ENCODE data around the gene C5orf63.

The C5orf63 gene

DNA sequence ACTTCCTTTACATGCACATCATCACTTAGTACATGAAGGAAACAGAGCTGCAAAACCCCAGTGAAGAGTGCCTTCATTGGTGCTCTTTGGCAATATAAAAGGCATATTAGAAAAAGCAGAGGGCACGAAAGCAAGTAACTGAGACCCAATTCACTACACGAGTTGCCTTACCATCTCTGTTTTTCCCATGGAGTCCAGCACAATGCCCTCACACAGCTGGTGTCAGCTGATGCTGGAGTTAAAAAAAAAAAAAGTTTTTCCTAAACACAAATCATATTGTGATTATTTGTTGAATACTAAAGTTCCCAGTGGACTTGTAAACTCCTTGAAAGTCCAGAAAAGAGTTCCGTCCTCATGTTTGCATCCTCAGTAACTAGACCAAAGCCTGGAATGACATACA is 68.6 kb downstream of the C5orf63 start:
- H3K9me3 ChIP-seq (ENCODE audit: insufficient read depth, low read depth, low read length), result no peaks in the 10 kb centered on the region

GRCh38 chr5:127003798-127004495 is 69.4 kb downstream of the C5orf63 start:
- Histone ChIP-seq H3K4me2 (ENCODE audit: low read depth, low read length, poor library complexity, severe bottlenecking) (no peak overlapping the region), H3K9me3 (ENCODE audit: insufficient read depth, low read depth, low read length) (no peaks in the 10 kb centered on the region)

More for the DNA sequence above, 68.6 kb downstream of the C5orf63 start:
- Histone ChIP-seq H4K20me1 (ENCODE audit: insufficient read depth, low read length, poor library complexity, severe bottlenecking) (no peaks in the 10 kb centered on the region), H3K4me1 (ENCODE audit: insufficient read depth, low read length, poor library complexity, severe bottlenecking) (peaks cover 5% of the 10 kb centered on the region), H2AFZ (ENCODE audit: low read length) (no peak overlapping the region), H3K27me3 (ENCODE audit: insufficient read depth, low read length, poor library complexity, severe bottlenecking) (no peaks in the 10 kb centered on the region), H3K36me3 (ENCODE audit: insufficient read depth, low read length) (no peaks in the 10 kb centered on the region), H3K4me2 (ENCODE audit: low read depth, low read length, poor library complexity, severe bottlenecking) (no peak overlapping the region), H3K9ac (ENCODE audit: low read depth, low read length, poor library complexity, severe bottlenecking) (no peak overlapping the region), H3K79me2 (ENCODE audit: insufficient read depth, low read length) (no peaks in the 10 kb centered on the region), H3K4me3 (ENCODE audit: low read length, poor library complexity, severe bottlenecking) (no peak overlapping the region), H3K9me2 (replicated peaks; ENCODE audit: low read depth, low read length) (no peaks in the 10 kb centered on the region), H3F3A (ENCODE audit: low read depth) (no peaks in the 10 kb centered on the region)
- TF ChIP-seq EZH2phosphoT487 (IDR thresholded peaks at IDR 0.05; ENCODE audit: borderline replicate concordance), result no peak
- no peak for TF ChIP-seq CTCF (conservative IDR thresholded peaks at IDR 0.05; ENCODE audit: low read length)

GRCh38 chr5:127002390-127002789 is 70.9 kb downstream of the C5orf63 start:
- H3K9ac ChIP-seq (ENCODE audit: low read depth, low read length, poor library complexity, severe bottlenecking), result no peak overlapping the region
- H4K20me1 ChIP-seq (ENCODE audit: insufficient read depth, low read length, poor library complexity, severe bottlenecking), result no peaks in the 10 kb centered on the region
- H3K79me2 ChIP-seq (ENCODE audit: insufficient read depth, low read length), result no peaks in the 10 kb centered on the region
- no peaks in the 10 kb centered on the region for H3K9me2 ChIP-seq (replicated peaks; ENCODE audit: low read depth, low read length)
- no peaks in the 10 kb centered on the region for H3F3A ChIP-seq (ENCODE audit: low read depth)
- no peak for TF ChIP-seq EZH2phosphoT487 (IDR thresholded peaks at IDR 0.05; ENCODE audit: borderline replicate concordance)
- no peak for TF ChIP-seq CTCF (conservative IDR thresholded peaks at IDR 0.05; ENCODE audit: low read length)
- no peak overlapping the region for H3K4me3 ChIP-seq (ENCODE audit: low read length, poor library complexity, severe bottlenecking)
- H3K4me2 ChIP-seq (ENCODE audit: low read depth, low read length, poor library complexity, severe bottlenecking), result no peak overlapping the region
- no peaks in the 10 kb centered on the region for H3K9me3 ChIP-seq (ENCODE audit: insufficient read depth, low read depth, low read length)
- H3K27me3 ChIP-seq (ENCODE audit: insufficient read depth, low read length, poor library complexity, severe bottlenecking), result no peaks in the 10 kb centered on the region
- no peaks in the 10 kb centered on the region for H3K36me3 ChIP-seq (ENCODE audit: insufficient read depth, low read length)
- peaks cover 10% of the 10 kb centered on the region for H3K4me1 ChIP-seq (ENCODE audit: insufficient read depth, low read length, poor library complexity, severe bottlenecking)
- H2AFZ ChIP-seq (ENCODE audit: low read length), result no peak overlapping the region

More at GRCh38 chr5:127003798-127004495, 69.4 kb downstream of the C5orf63 start:
- no peaks in the 10 kb centered on the region for H3K36me3 ChIP-seq (ENCODE audit: insufficient read depth, low read length)
- no peak overlapping the region for H3K4me3 ChIP-seq (ENCODE audit: low read length, poor library complexity, severe bottlenecking)
- H3K79me2 ChIP-seq (ENCODE audit: insufficient read depth, low read length), result no peaks in the 10 kb centered on the region
- no peaks in the 10 kb centered on the region for H3K27me3 ChIP-seq (ENCODE audit: insufficient read depth, low read length, poor library complexity, severe bottlenecking)
- TF ChIP-seq EZH2phosphoT487 (IDR thresholded peaks at IDR 0.05; ENCODE audit: borderline replicate concordance), result no peak
- no peaks in the 10 kb centered on the region for H3F3A ChIP-seq (ENCODE audit: low read depth)
- no peaks in the 10 kb centered on the region for H3K9me2 ChIP-seq (replicated peaks; ENCODE audit: low read depth, low read length)
- H3K4me1 ChIP-seq (ENCODE audit: insufficient read depth, low read length, poor library complexity, severe bottlenecking), result peaks cover 5% of the 10 kb centered on the region
- no peak overlapping the region for H3K9ac ChIP-seq (ENCODE audit: low read depth, low read length, poor library complexity, severe bottlenecking)
- no peak overlapping the region for H2AFZ ChIP-seq (ENCODE audit: low read length)
- no peaks in the 10 kb centered on the region for H4K20me1 ChIP-seq (ENCODE audit: insufficient read depth, low read length, poor library complexity, severe bottlenecking)

Measured in Loucy (cell line).